Measurements from ENCODE around the gene PPFIA2.

DNA sequence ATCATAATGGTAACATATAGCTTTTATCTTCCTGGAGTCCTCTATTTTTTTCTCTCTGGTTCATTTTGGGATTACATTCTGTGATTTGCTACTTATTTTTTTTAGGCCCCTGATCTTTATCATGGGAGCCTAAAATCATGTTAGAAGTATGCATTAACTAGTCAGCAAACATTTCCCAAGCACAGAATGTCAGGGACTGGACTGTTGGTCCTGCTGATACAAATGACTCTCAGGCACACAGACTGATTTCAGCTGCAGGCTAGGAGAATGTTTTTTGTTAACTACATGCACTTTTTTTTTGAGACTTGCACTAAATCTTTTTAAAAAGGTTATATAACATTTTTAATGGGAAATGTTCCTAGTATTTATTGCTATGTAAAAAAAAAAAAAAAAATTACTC, 550.1 kb downstream of the PPFIA2 start:
- TF ChIP-seq, protein P1, sequence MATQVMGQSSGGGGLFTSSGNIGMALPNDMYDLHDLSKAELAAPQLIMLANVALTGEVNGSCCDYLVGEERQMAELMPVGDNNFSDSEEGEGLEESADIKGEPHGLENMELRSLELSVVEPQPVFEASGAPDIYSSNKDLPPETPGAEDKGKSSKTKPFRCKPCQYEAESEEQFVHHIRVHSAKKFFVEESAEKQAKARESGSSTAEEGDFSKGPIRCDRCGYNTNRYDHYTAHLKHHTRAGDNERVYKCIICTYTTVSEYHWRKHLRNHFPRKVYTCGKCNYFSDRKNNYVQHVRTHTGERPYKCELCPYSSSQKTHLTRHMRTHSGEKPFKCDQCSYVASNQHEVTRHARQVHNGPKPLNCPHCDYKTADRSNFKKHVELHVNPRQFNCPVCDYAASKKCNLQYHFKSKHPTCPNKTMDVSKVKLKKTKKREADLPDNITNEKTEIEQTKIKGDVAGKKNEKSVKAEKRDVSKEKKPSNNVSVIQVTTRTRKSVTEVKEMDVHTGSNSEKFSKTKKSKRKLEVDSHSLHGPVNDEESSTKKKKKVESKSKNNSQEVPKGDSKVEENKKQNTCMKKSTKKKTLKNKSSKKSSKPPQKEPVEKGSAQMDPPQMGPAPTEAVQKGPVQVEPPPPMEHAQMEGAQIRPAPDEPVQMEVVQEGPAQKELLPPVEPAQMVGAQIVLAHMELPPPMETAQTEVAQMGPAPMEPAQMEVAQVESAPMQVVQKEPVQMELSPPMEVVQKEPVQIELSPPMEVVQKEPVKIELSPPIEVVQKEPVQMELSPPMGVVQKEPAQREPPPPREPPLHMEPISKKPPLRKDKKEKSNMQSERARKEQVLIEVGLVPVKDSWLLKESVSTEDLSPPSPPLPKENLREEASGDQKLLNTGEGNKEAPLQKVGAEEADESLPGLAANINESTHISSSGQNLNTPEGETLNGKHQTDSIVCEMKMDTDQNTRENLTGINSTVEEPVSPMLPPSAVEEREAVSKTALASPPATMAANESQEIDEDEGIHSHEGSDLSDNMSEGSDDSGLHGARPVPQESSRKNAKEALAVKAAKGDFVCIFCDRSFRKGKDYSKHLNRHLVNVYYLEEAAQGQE (IDR thresholded peaks at IDR 0.05; ENCODE audit: low read depth), result no peak
- no peak for TF ChIP-seq EP300 (IDR thresholded peaks at IDR 0.05; ENCODE audit: borderline replicate concordance)
- no peak for TF ChIP-seq NFIC (IDR thresholded peaks at IDR 0.05)
- TF ChIP-seq CEBPB (IDR thresholded peaks at IDR 0.05), result no peak
